HepG2 (cell line): ENCODE results near the gene ZBTB7B. TPM values are rescaled to one million over a fixed set of nuclear protein-coding genes. Genes with fewer than 3 reads are reported as not detected.
A peak's percentile ranks its signal among the peaks of the same experiment; 100 is the strongest.

ENCODE experiments used
- AGO1 ChIP-seq: fragments of 200-400 bp; formaldehyde crosslinking; IDR thresholded peaks from 2 replicates; pipeline ENCODE4 v1.6.1; 2017; ENCODE audit warnings: mild to moderate bottlenecking, low read depth, low read length, moderate library complexity; ENCODE audit not compliant: poor library complexity, severe bottlenecking
- ARNT2 ChIP-seq: sonication (generic); formaldehyde crosslinking; IDR thresholded peaks from 2 replicates; pipeline ENCODE4 v1.8.0; 2022; ENCODE audit warnings: mild to moderate bottlenecking, low read depth, missing genetic modification reagents, moderate library complexity
- FOXA1 ChIP-seq, 2 experiments: fragments of 450-650 bp in 1 of 2; sonication (generic) in 1 of 2; formaldehyde crosslinking in 1 of 2; IDR thresholded peaks; 2 replicates each; pipeline versions ENCODE4 v1.4.0 to v1.6.1; 2016 to 2020; ENCODE audit warnings: missing genetic modification reagents in 1 of 2
- GATAD1 ChIP-seq: IDR thresholded peaks from 2 replicates; pipeline ENCODE4 v1.6.1; 2016; ENCODE audit warnings: missing genetic modification reagents, missing compliant biosample characterization
- HIC2 ChIP-seq: sonication (generic); formaldehyde crosslinking; IDR thresholded peaks from 2 replicates; pipeline ENCODE4 v1.9.0; 2022; ENCODE audit warnings: low read depth, missing genetic modification reagents
- ISL2 ChIP-seq: sonication (generic); formaldehyde crosslinking; IDR thresholded peaks from 2 replicates; pipeline ENCODE4 v1.5.0; 2020; ENCODE audit warnings: missing genetic modification reagents
- KLF9 ChIP-seq: IDR thresholded peaks from 2 replicates; pipeline ENCODE4 v1.6.1; 2016; ENCODE audit warnings: low read depth
- MLX ChIP-seq: IDR thresholded peaks from 2 replicates; pipeline ENCODE4 v1.6.1; 2016
- MXD4 ChIP-seq: IDR thresholded peaks from 2 replicates; pipeline ENCODE4 v1.6.1; 2016; ENCODE audit warnings: mild to moderate bottlenecking, missing biosample characterization, missing genetic modification reagents
- NFIB ChIP-seq: sonication (generic); formaldehyde crosslinking; IDR thresholded peaks from 2 replicates; pipeline ENCODE4 v1.9.0; 2021; ENCODE audit warnings: missing genetic modification reagents, mild to moderate bottlenecking, borderline replicate concordance
- NR2F1 ChIP-seq, 2 experiments: fragments of 450-650 bp in 1 of 2; formaldehyde crosslinking in 1 of 2; IDR thresholded peaks; 2 replicates each; pipeline versions ENCODE4 v1.5.0 to v1.6.1; 2016 to 2020; ENCODE audit warnings: mild to moderate bottlenecking in 1 of 2, missing compliant biosample characterization in 1 of 2, missing genetic modification reagents in 1 of 2, moderate library complexity in 1 of 2
- PHF8 ChIP-seq: sonication (generic); formaldehyde crosslinking; IDR thresholded peaks from 2 replicates; pipeline ENCODE4 v1.5.0; 2020; ENCODE audit warnings: missing genetic modification reagents
- SIX1 ChIP-seq: sonication (generic); formaldehyde crosslinking; IDR thresholded peaks from 2 replicates; pipeline ENCODE4 v1.4.0; 2020; ENCODE audit warnings: missing genetic modification reagents, borderline replicate concordance
- SNRNP70 ChIP-seq: fragments of 200-400 bp; formaldehyde crosslinking; IDR thresholded peaks from 2 replicates; pipeline ENCODE4 v1.6.1; 2017; ENCODE audit warnings: mild to moderate bottlenecking, low read depth, low read length, moderate library complexity
- SRY ChIP-seq: sonication (generic); formaldehyde crosslinking; IDR thresholded peaks from 2 replicates; pipeline ENCODE4 v1.8.0; 2022; ENCODE audit warnings: mild to moderate bottlenecking, missing genetic modification reagents
- SSRP1 ChIP-seq: IDR thresholded peaks from 2 replicates; pipeline ENCODE4 v1.6.1; 2016; ENCODE audit warnings: control low read depth
- TFDP1 ChIP-seq: IDR thresholded peaks from 2 replicates; pipeline ENCODE4 v1.6.1; 2016; ENCODE audit warnings: missing compliant biosample characterization, missing genetic modification reagents, borderline replicate concordance
- TFDP2 ChIP-seq: sonication (generic); formaldehyde crosslinking; IDR thresholded peaks from 2 replicates; pipeline ENCODE4 v1.4.0; 2020; ENCODE audit warnings: missing genetic modification reagents
- ZHX1 ChIP-seq: sonication (generic); formaldehyde crosslinking; IDR thresholded peaks from 2 replicates; pipeline ENCODE4 v1.8.1; 2022; ENCODE audit warnings: low read depth, mild to moderate bottlenecking, missing genetic modification reagents
- ZNF205 ChIP-seq: IDR thresholded peaks from 2 replicates; pipeline ENCODE4 v1.6.1; 2018; ENCODE audit warnings: missing biosample characterization, missing genetic modification reagents
- ZNF251 ChIP-seq: sonication (generic); formaldehyde crosslinking; IDR thresholded peaks from 2 replicates; pipeline ENCODE4 v1.9.0; 2021; ENCODE audit warnings: mild to moderate bottlenecking, missing genetic modification reagents
- ZNF264 ChIP-seq: sonication (generic); formaldehyde crosslinking; IDR thresholded peaks from 2 replicates; pipeline ENCODE4 v1.4.0; 2020; ENCODE audit warnings: missing genetic modification reagents
- ZNF558 ChIP-seq: sonication (generic); formaldehyde crosslinking; IDR thresholded peaks from 2 replicates; pipeline ENCODE4 v1.9.0; 2022; ENCODE audit warnings: mild to moderate bottlenecking, missing genetic modification reagents, borderline replicate concordance
- polyA plus RNA-seq, 8 experiments: library from polyadenylated mRNA; depleted of rRNA in 3 of 8; stranded (reverse) in 7 of 8; unstranded in 1 of 8; fragments of >200 nt; fragmentation: Illumina TruSeq in 4 of 8; extraction: Trizol in 4 of 8; gene quantifications; 2 replicates each; pipeline versions ENCODE4 v1.2.1 to v1.2.3, GENCODE V29; 2011 to 2016; ENCODE audit warnings: low read depth in 4 of 8, missing spikeins in 1 of 8, mixed read lengths in 1 of 8; ENCODE audit not compliant: insufficient read depth in 1 of 8
- total RNA-seq, 5 experiments: library from RNA; depleted of rRNA; stranded (reverse); fragments of >200 nt; fragmentation: Illumina TruSeq; extraction: Trizol; gene quantifications; 2 replicates each; pipeline ENCODE4 v1.2.3, GENCODE V29; 2016; ENCODE audit warnings: low read depth in 1 of 5

The ZBTB7B gene
- total and polyA plus RNA-seq, 2 of the 13 experiments (the other 11 are each of a cell fraction or from before 2014, with no cell fraction given) = 15.5 to 17.5 TPM

GRCh38 chr1:155003766-155004351, 1.3 kb downstream of the ZBTB7B start (continued):
- no peak for TF ChIP-seq HIC2 (CRISPR knock-in tag)
- no peak for TF ChIP-seq FOXA1 (IDR thresholded peaks at IDR 0.05)
- TF ChIP-seq FOXA1 (CRISPR knock-in tag; IDR thresholded peaks at IDR 0.05) = 0 out of 2 replicates have a peak, but pooled peaks have one; percentile 4
- 0 out of 2 replicates have a peak, but pooled peaks have one; percentile 28 for TF ChIP-seq PHF8 (CRISPR knock-in tag)
- TF ChIP-seq MXD4 (CRISPR knock-in tag) = no peak
- TF ChIP-seq ZNF264 (CRISPR knock-in tag) = no peak
- no peak for TF ChIP-seq KLF9
- TF ChIP-seq ZNF251 = no peak
- TF ChIP-seq MLX (CRISPR knock-in tag) = peak; percentile 55; the same call in 1 of the 2 replicates
- peak in 1 of 2 experiments; percentile 10; a peak in 1 of 4 replicates for TF ChIP-seq NR2F1 (CRISPR knock-in tag; IDR thresholded peaks at IDR 0.05)
- peak; percentile 9; the same call in 1 of the 2 replicates for TF ChIP-seq TFDP1 (CRISPR knock-in tag)
- TF ChIP-seq ZHX1 (CRISPR knock-in tag) = no peak
- 0 out of 2 replicates have a peak, but pooled peaks have one; percentile 30 for TF ChIP-seq ZNF205 (CRISPR knock-in tag)
- peak; percentile 70; the same call in 1 of the 2 replicates for TF ChIP-seq ARNT2 (CRISPR knock-in tag)
- no peak for TF ChIP-seq SNRNP70
- 0 out of 2 replicates have a peak, but pooled peaks have one; percentile 27 for TF ChIP-seq ZNF558 (CRISPR knock-in tag)
- no peak for TF ChIP-seq SSRP1 (CRISPR knock-in tag)
- TF ChIP-seq GATAD1 (CRISPR knock-in tag) = peak; percentile 26; the same call in 1 of the 2 replicates
- no peak for TF ChIP-seq AGO1
- TF ChIP-seq SRY (CRISPR knock-in tag) = no peak
- TF ChIP-seq NFIB (CRISPR knock-in tag) = no peak
- TF ChIP-seq ISL2 (CRISPR knock-in tag) = 0 out of 2 replicates have a peak, but pooled peaks have one; percentile 33
- no peak for TF ChIP-seq SIX1 (CRISPR knock-in tag)
- no peak for TF ChIP-seq TFDP2 (CRISPR knock-in tag)
